HepG2 (cell line): ENCODE measurements around the gene PPP1R15A. TPM values are rescaled to one million over a fixed set of nuclear protein-coding genes. Genes with fewer than 3 reads are reported as not detected.

Experiments
- FUBP1 ChIP-seq: sonication (generic); formaldehyde crosslinking; IDR thresholded peaks from 2 replicates; pipeline ENCODE4 v1.5.1; 2020; ENCODE audit warnings: missing genetic modification reagents, mild to moderate bottlenecking, borderline replicate concordance
- MAX ChIP-seq: IDR thresholded peaks from 2 replicates; pipeline ENCODE4 v1.6.1; 2012; ENCODE audit warnings: inconsistent platforms
- MTA1 ChIP-seq: sonication (generic); formaldehyde crosslinking; IDR thresholded peaks from 2 replicates; pipeline ENCODE4 v1.4.0; 2020; ENCODE audit warnings: missing genetic modification reagents, mild to moderate bottlenecking, borderline replicate concordance
- POLR2A ChIP-seq, 2 experiments: IDR thresholded peaks; 2 replicates each; pipeline ENCODE4 v1.6.1; 2011; ENCODE audit warnings: low read depth in 2 of 2, low read length in 2 of 2, mild to moderate bottlenecking in 1 of 2, moderate library complexity in 1 of 2; ENCODE audit not compliant: insufficient read depth in 1 of 2
- RFX1 ChIP-seq: fragments of 450-650 bp; IDR thresholded peaks from 2 replicates; pipeline ENCODE4 v1.6.1; 2017
- SKI ChIP-seq: fragments of 450-650 bp; IDR thresholded peaks from one replicate; pipeline ENCODE4 v1.6.1; 2018; ENCODE audit warnings: mild to moderate bottlenecking; ENCODE audit not compliant: partially characterized antibody
- TARDBP ChIP-seq: sonication (generic); formaldehyde crosslinking; IDR thresholded peaks from 2 replicates; pipeline ENCODE4 v1.8.0; 2022; ENCODE audit warnings: mild to moderate bottlenecking, missing genetic modification reagents
- USF2 ChIP-seq, 2 experiments: sonication (generic) in 1 of 2; formaldehyde crosslinking in 1 of 2; IDR thresholded peaks; 2 replicates each; pipeline versions ENCODE4 v1.5.1 to v1.6.1; 2011 to 2020; ENCODE audit warnings: borderline replicate concordance in 1 of 2, low read depth in 1 of 2, low read length in 1 of 2, mild to moderate bottlenecking in 1 of 2, missing genetic modification reagents in 1 of 2, moderate library complexity in 1 of 2
- ZNF230 ChIP-seq: sonication (generic); formaldehyde crosslinking; IDR thresholded peaks from 2 replicates; pipeline ENCODE4 v1.4.0; 2020; ENCODE audit warnings: mild to moderate bottlenecking, missing genetic modification reagents
- ZNF263 ChIP-seq: sonication (generic); formaldehyde crosslinking; IDR thresholded peaks from 2 replicates; pipeline ENCODE4 v1.4.0; 2020; ENCODE audit warnings: missing genetic modification reagents
- ZNF770 ChIP-seq: sonication (generic); formaldehyde crosslinking; IDR thresholded peaks from 2 replicates; pipeline ENCODE4 v1.5.0; 2020; ENCODE audit warnings: mild to moderate bottlenecking, missing genetic modification reagents
- ZSCAN22 ChIP-seq: sonication (generic); formaldehyde crosslinking; IDR thresholded peaks from 2 replicates; pipeline ENCODE4 v1.4.0; 2020; ENCODE audit warnings: mild to moderate bottlenecking, missing genetic modification reagents
- polyA plus RNA-seq, 8 experiments: library from polyadenylated mRNA; depleted of rRNA in 3 of 8; stranded (reverse) in 7 of 8; unstranded in 1 of 8; fragments of >200 nt; fragmentation: Illumina TruSeq in 4 of 8; extraction: Trizol in 4 of 8; gene quantifications; 2 replicates each; pipeline versions ENCODE4 v1.2.1 to v1.2.3, GENCODE V29; 2011 to 2016; ENCODE audit warnings: low read depth in 4 of 8, missing spikeins in 1 of 8, mixed read lengths in 1 of 8; ENCODE audit not compliant: insufficient read depth in 1 of 8
- total RNA-seq, 5 experiments: library from RNA; depleted of rRNA; stranded (reverse); fragments of >200 nt; fragmentation: Illumina TruSeq; extraction: Trizol; gene quantifications; 2 replicates each; pipeline ENCODE4 v1.2.3, GENCODE V29; 2016; ENCODE audit warnings: low read depth in 1 of 5

PPP1R15A gene
- total and polyA plus RNA-seq, 2 of the 13 experiments (the other 11 are each of a cell fraction or from before 2014, with no cell fraction given), result 15.6 to 18.5 TPM

GRCh38 chr19:48836089-48837017 is 35.9 kb upstream of the PPP1R15A start, which contains the start of gene HSD17B14 (continued):
- TF ChIP-seq MAX (0 out of 2 replicates have a peak, but pooled peaks have one; percentile 4), ZNF263 (peak; percentile 93), SKI (no peak), FUBP1 (CRISPR knock-in tag) (no peak), USF2 (IDR thresholded peaks at IDR 0.05; ENCODE audit: low read depth, low read length) (no peak), USF2 (CRISPR knock-in tag; IDR thresholded peaks at IDR 0.05; ENCODE audit: borderline replicate concordance) (0 out of 2 replicates have a peak, but pooled peaks have one; percentile 35), POLR2A (IDR thresholded peaks at IDR 0.05; ENCODE audit: insufficient read depth in 1 of 2, low read depth in 2 of 2, low read length in 2 of 2) (0 out of 4 replicates have a peak, but pooled peaks of 1 of the 2 experiments have one; percentile 19), RFX1 (no peak), MTA1 (0 out of 2 replicates have a peak, but pooled peaks have one; percentile 35), TARDBP (CRISPR knock-in tag) (no peak), ZNF770 (CRISPR knock-in tag) (peak; percentile 38; the same call in 1 of the 2 replicates), ZNF230 (0 out of 2 replicates have a peak, but pooled peaks have one; percentile 56), ZSCAN22 (CRISPR knock-in tag) (peak; percentile 99)
